Right lung (tissue), 10 donors: ENCODE measurements around the gene RCBTB2. TPM values are rescaled to one million over a fixed set of nuclear protein-coding genes. Genes with fewer than 3 reads are reported as not detected.
"Not testable (repeated sequence)": the region's sequence is repeated elsewhere in the genome, so short reads cannot be mapped to it uniquely, and the experiment has no call there.

Source experiments
- DNase-seq, 2 donors: peaks; one replicate each; pipeline ENCODE4 v3.0.0-alpha.2; 2013
- long read RNA-seq, 8 donors: transcript quantifications; one replicate each; lab custom pipeline, GENCODE V29; 2026
- polyA plus RNA-seq, 5 donors: library from polyadenylated mRNA; unstranded; fragments of 120-200 nt; gene quantifications; one replicate each; pipeline versions ENCODE4 v1.2.1 to v1.2.3, GENCODE V29; 2013; ENCODE audit warnings: inconsistent platforms in 1 of 5, low replicate concordance in 1 of 5; ENCODE audit not compliant: insufficient read length in 5 of 5, insufficient read depth in 1 of 5

The RCBTB2 gene
- 10 to 100 TPM; 34.7 to 50.9 (median 40.9) TPM for polyA plus RNA-seq
- long read RNA-seq, donor 1, transcript RCBTB2-201 (15 exons, 3,232 nt): major isoform, 9 of 10 reads
- long read RNA-seq, donor 1, partial matches to known transcripts: 0 of 10 reads
- long read RNA-seq, donor 1, other reads (novel, unspliced or antisense): 0 of 10 reads
- long read RNA-seq, donor 2, transcript RCBTB2-201 (15 exons, 3,232 nt): major isoform, 5 of 6 reads
- long read RNA-seq, donor 2, partial matches to known transcripts: 0 of 6 reads
- long read RNA-seq, donor 2, other reads (novel, unspliced or antisense): 0 of 6 reads
- long read RNA-seq, donor 3, partial matches to known transcripts: 0 of 8 reads
- long read RNA-seq, donor 3, other reads (novel, unspliced or antisense): 0 of 8 reads
- long read RNA-seq, donor 4, transcript RCBTB2-201 (15 exons, 3,232 nt): major isoform, 6 of 7 reads
- long read RNA-seq, donor 4, partial matches to known transcripts: 0 of 7 reads
- long read RNA-seq, donor 4, other reads (novel, unspliced or antisense): 0 of 7 reads
- long read RNA-seq, donor 5, partial matches to known transcripts: 0 of 6 reads
- long read RNA-seq, donor 5, other reads (novel, unspliced or antisense): 0 of 6 reads
- long read RNA-seq, donor 6, partial matches to known transcripts: 0 of 4 reads
- long read RNA-seq, donor 6, other reads (novel, unspliced or antisense): 0 of 4 reads
- long read RNA-seq, donor 7, partial matches to known transcripts: 0 of 2 reads
- long read RNA-seq, donor 7, other reads (novel, unspliced or antisense): 0 of 2 reads
- long read RNA-seq, donor 8, partial matches to known transcripts: 0 of 1 reads
- long read RNA-seq, donor 8, other reads (novel, unspliced or antisense): 0 of 1 reads

DNA sequence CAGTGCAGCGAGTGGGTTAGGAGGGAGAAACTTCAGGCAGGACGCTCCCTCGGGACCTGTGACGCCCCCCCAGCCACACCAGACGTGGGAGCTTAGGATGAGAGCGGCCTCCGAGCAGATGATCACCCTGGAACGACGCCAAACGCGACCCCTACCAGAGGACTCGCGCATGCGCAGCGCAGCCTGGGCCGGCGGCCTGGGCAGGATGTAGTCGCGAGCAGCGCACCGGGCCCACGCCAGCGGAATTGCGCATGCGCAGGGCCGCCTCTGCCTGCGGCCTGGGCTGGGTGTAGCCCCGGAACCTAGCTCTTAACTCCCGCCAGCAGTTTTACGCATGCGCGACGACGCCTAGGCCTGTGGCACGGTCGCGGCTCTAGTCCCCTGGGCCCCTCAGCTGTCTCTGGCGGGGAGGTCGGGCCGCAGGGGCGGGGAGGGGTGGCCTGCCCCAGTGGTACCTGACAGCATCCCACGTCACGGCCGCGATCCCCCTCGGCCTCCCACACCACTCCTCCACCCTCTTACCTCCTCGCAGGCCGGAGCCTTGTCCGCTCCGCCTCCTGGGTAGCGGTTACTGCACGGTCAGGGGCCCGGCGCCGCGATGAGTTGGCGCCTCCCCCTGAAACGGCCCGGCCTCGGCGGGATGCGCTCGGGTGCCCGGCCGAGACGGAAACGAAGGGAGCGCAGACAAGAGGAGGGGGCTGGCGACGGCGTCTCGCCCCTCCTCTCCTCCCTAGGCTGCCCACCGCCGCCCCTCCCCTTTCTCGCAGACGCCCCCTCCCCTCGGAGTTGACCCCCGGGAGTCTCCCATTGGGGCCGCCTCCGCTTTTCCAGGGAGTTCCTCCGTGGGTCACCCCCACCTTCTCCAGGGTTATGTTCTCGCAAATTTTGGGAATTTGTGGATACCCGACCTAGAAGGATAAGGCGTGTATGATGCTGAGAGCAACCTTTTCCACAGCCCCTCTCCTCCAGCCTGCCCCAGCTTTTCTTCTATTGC is at the start of gene RCBTB2:
TSS of gene RCBTB2 (minus strand) at position 575 of the 994 bp plus-strand sequence. CDS start 11,141 bp downstream, outside the sequence.
- DNase-seq: peak; percentile 99

DNA sequence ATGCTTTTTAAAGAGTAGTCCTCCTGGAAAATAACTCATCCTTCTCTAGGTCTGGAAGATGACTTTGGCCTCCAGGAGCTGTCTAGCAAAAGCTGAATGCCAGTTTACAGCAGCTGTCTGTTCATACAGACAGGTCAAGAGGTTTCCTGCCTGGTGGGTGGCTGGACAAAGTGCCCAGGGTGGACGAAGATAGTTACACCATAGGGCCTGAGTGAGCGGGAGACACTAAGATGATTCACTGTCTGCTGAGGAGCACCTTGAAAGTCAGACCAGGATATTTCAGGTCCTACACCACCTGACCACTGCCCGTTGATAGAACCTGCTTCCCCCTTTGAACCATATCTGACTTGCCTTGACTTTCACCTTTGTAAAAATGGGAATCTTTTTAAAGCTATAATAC is 49.2 kb upstream of the RCBTB2 start:
- DNase-seq: no peak

DNA sequence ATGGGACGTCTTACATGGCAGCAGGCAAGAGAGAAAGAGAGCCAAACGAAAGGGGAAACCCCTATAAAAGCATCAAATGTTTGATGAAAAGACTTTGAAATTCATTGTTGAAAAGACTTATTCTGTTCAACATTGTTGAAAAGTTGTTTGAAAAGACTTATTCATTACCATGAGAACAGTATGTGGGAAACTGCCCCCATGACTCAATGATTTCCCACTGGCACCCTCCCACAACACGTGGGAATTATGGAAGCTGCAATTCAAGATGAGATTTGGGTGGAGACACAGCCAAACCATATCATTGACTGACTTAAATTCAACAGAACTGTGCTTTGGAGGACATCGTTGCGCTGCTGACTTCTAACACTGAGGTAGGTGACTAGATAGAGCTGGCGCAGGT is 48.0 kb upstream of the RCBTB2 start:
- no peak for DNase-seq

DNA sequence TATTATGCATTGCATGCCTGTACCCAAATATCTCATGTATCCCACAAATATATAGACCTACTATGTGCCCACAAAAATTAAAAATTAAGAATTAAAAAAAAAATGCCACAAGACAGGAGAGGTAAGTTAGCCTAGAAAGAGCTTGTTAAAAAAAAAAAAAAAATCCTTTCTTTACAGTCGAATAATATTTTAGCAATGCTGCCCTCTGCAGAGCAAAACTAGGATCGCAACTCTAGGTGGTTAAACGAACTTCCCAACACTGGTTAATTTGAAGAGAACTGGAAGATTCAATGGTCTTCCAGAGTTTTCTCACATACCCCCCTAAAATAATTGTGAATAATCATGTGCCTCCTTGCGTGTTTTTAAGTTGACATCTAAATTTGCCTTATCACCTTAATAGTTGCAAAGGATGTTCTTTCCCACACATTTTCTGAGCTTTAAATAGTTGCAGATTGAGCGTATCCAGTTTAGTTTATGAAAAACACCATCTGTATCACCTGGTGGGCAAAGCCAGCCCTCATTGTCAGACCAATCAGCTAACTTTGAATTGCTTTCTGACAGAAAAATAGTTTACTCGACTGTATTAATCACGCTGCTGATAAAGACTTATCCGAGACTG is 47.4 kb upstream of the RCBTB2 start:
- peak; percentile 42 to 64 for DNase-seq

- not testable (repeated sequence) for DNase-seq
Measured at GRCh38 chr13:48579919-48580180, 47.0 kb upstream of the RCBTB2 start.

DNA sequence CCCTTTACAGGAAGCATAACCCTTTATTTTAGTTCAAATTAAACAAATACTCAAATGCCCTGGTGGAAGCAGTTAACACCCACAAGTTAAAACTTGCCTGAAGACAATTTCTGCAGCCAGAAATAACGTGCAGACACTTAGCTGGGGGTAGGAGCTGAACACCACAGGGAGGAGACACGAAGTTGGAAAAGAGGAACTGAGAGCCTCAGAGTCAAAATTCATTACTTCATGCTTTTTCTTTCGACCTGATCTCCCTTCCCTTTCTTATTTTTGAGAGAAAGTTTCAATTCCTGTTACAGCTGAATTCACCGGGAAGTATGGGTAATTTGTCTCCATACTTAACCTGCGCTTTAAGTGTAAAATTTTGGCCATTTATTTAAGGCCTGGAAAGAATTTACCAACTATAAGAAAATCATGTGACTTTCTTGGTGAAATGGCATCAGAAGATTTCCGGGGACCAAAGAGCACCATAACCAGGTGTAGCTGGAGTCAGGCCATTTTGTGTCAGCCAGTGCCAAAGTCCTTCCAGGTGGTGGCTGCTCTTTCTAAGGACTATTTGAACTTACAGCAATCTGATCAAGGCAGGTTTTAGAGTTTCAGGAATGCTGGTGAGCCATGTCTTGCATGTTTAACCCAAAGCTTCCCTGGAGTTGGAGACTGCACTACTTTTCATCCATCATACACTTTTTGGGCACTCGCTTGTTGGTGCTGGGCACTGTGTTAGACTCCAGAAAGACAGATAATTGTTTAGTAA is 46.5 kb upstream of the RCBTB2 start:
- DNase-seq: no peak

- no peak for DNase-seq
Measured at GRCh38 chr13:48578516-48579164, 45.8 kb upstream of the RCBTB2 start.

- no peak for DNase-seq
Measured at GRCh38 chr13:48576448-48577010, 43.6 kb upstream of the RCBTB2 start.

- no peak for DNase-seq
Measured at GRCh38 chr13:48575031-48575430, 42.2 kb upstream of the RCBTB2 start.

DNA sequence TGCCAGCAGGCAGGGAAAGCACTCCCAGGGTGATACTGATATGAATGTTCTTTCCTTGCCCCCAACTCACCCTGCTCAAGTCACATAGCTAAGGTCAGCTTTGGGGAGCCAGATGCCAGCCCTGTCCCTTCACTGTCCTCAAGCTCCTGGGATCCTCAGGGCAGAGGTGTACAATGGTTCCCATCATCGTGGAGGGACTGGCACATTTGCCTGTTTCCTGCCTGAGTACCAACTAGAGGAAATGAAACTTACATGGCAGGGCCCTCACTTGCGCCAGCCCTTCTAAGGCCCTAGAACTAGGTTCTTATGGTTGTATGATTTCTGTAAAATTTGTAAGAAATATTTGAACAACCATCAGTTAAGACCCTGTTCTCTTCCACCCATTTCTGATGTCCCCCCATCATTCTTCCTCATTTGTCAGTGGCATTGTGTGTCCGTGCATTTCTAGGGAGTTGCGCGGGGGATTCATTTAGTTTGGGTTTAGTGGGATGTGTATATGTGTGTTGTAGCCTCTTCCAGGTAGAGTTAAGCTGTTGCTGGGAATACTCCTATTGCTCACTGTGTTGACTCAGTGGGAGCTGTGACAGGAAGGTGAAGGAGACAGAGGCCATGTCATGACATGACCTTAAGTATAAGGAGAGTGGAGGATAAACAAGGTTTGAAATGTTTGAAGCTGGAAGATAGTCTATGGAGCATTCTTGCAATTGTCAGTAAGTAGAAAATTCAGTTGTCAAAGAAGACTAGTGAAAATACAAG is 41.3 kb upstream of the RCBTB2 start:
- no peak for DNase-seq

GRCh38 chr13:48573213-48574007 is 40.5 kb upstream of the RCBTB2 start:
- DNase-seq: no peak

- peak; percentile 39 to 56 for DNase-seq
Measured at GRCh38 chr13:48571126-48571913, 38.4 kb upstream of the RCBTB2 start.

GRCh38 chr13:48570216-48570828 is 37.4 kb upstream of the RCBTB2 start:
- DNase-seq: no peak

- DNase-seq: no peak
Measured at GRCh38 chr13:48569104-48569666, 36.3 kb upstream of the RCBTB2 start.

DNA sequence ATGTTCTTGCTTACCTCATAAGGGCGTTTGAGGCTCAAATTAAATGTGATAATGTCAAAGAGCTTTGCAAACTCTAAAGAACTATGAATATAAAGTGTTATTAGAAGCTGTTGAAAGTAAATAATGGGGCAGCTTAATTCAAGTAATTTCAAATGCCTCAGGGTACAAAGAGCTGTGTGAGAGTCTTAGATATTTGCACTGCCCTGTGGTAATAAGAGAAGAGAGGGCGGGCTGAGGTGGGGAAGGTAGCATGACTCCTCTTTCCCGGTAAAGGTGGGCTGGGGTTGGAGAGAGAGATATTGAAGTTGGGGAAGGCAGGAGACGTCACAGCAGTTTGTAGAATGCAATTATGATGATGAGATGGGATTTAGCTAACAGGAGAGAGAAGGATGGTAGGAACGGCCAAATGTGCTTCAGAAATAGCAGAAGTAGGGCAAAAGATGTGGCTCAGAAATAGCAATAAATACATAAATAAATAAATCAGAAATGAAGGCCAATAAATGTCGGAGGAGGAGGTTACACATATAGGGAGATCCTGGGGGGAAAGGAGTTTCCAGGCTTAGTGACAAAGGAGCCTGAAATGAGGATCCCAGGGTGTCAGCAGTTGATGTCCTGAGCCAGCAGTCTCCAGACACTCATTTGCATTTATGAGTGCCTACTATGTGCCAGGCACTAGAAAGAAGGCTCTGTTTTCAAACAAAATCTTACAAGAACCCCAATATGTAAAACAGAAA is 35.7 kb upstream of the RCBTB2 start:
- DNase-seq: no peak
